Prostate gland (tissue), 2 donors: ENCODE measurements around the gene RPRD1B. TPM values are rescaled to one million over a fixed set of nuclear protein-coding genes. Genes with fewer than 3 reads are reported as not detected.

ENCODE experiments used
- DNase-seq: peaks from one replicate; pipeline ENCODE4 v3.0.0-alpha.2; 2019; ENCODE audit warnings: low spot score
- H3K27ac ChIP-seq, 2 donors: fragments of 200-600 bp; sonication (generic); 2 replicates each; pipeline ENCODE4 v1.5.1; 2017 to 2019
- H3K27me3 ChIP-seq: fragments of 200-600 bp; sonication (generic); replicated peaks from 2 replicates; pipeline ENCODE4 v1.5.1; 2019; ENCODE audit not compliant: insufficient read depth
- H3K36me3 ChIP-seq, 2 donors: fragments of 200-600 bp; sonication (generic); 1 replicate in 1 of 2; 2 replicates in 1 of 2; pipeline versions ENCODE4 v1.5.1 to v1.8.1; 2017 to 2019
- H3K4me1 ChIP-seq: fragments of 200-600 bp; sonication (generic); replicated peaks from 2 replicates; pipeline ENCODE4 v1.5.1; 2019
- H3K4me3 ChIP-seq, 2 donors: fragments of 200-600 bp; sonication (generic); 2 replicates each; pipeline ENCODE4 v1.5.1; 2017 to 2019
- H3K9me3 ChIP-seq: fragments of 200-600 bp; sonication (generic); 2 replicates; pipeline ENCODE4 v1.5.1; 2017
- CTCF ChIP-seq, 4 experiments: fragments of 200-600 bp in 2 of 4; fragments of 450-650 bp in 2 of 4; sonication (generic) in 2 of 4; IDR thresholded peaks; 1 replicate in 3 of 4; 2 replicates in 1 of 4; pipeline ENCODE4 v1.5.1; 2016 to 2019; ENCODE audit warnings: antibody characterized with exemption in 4 of 4, mild to moderate bottlenecking in 2 of 4, moderate library complexity in 2 of 4
- POLR2A ChIP-seq: fragments of 450-650 bp; IDR thresholded peaks from one replicate; pipeline ENCODE4 v1.6.1; 2016; ENCODE audit warnings: antibody characterized with exemption, mild to moderate bottlenecking
- POLR2AphosphoS5 ChIP-seq: sonication (generic); formaldehyde crosslinking; IDR thresholded peaks from one replicate; pipeline ENCODE4 v1.6.1; 2017; ENCODE audit warnings: antibody characterized with exemption
- WGBS: methylation state at CpG from one replicate; pipeline ENCODE4 v1.1.5; 2018; 5-methylcytosine and 5-hydroxymethylcytosine counted together
- intact Hi-C: fragments of 100-400 bp; cut with DNase I; formaldehyde crosslinking; loops from one replicate; pipeline ENCODE4 v1.14.2; 2022
- small RNA-seq, 2 donors: library from RNA; depleted of rRNA; stranded (forward); fragments of <200 nt; gene quantifications; one replicate each; pipeline ENCODE3, GENCODE V24; 2016
- total RNA-seq, 2 donors: library from RNA; depleted of rRNA; stranded (reverse); fragments of >200 nt; gene quantifications; one replicate each; pipeline ENCODE4 v1.1.0, GENCODE V29; 2016

RPRD1B gene
- total RNA-seq, 2 donors from 2014 or later = 21.9 to 27.5 TPM

GRCh38 chr20:38139156-38139912, 105.8 kb downstream of the RPRD1B start:
- Histone ChIP-seq H3K27me3 (no peaks in the 10 kb centered on the region), H3K27ac (no peak overlapping the region), H3K9me3 (no peaks in the 10 kb centered on the region), H3K4me1 (peaks cover 4% of the 10 kb centered on the region), H3K4me3 (no peak overlapping the region), H3K36me3 (no peaks in the 10 kb centered on the region)
- intact Hi-C loops = no loop called here
- no peak for DNase-seq
- 87% methylated on average over 25 of the region's 25 CpGs for WGBS
- TF ChIP-seq CTCF (IDR thresholded peaks at IDR 0.05) (no peak), POLR2A (no peak), POLR2AphosphoS5 (no peak)

GRCh38 chr20:38139977-38140753, 106.6 kb downstream of the RPRD1B start:
- TF ChIP-seq POLR2A (no peak), CTCF (IDR thresholded peaks at IDR 0.05) (no peak), POLR2AphosphoS5 (no peak)
- no peak for DNase-seq
- 76% methylated on average over 12 of the region's 12 CpGs for WGBS

GRCh38 chr20:38141204-38141888, 107.8 kb downstream of the RPRD1B start:
- TF ChIP-seq POLR2A (no peak), POLR2AphosphoS5 (no peak), CTCF (IDR thresholded peaks at IDR 0.05) (no peak)
- Histone ChIP-seq H3K36me3 (no peaks in the 10 kb centered on the region), H3K4me1 (peaks cover 4% of the 10 kb centered on the region), H3K4me3 (no peak overlapping the region), H3K27me3 (no peaks in the 10 kb centered on the region), H3K27ac (no peak overlapping the region), H3K9me3 (no peaks in the 10 kb centered on the region)
- no peak for DNase-seq
- intact Hi-C loops = no loop called here
- 75% methylated on average over 23 of the region's 23 CpGs for WGBS

More at GRCh38 chr20:38139977-38140753, 106.6 kb downstream of the RPRD1B start:
- intact Hi-C loops = no loop called here
- no peaks in the 10 kb centered on the region for H3K36me3 ChIP-seq
- H3K4me1 ChIP-seq = peaks cover 4% of the 10 kb centered on the region
- no peak overlapping the region for H3K27ac ChIP-seq
- no peaks in the 10 kb centered on the region for H3K9me3 ChIP-seq
- no peak overlapping the region for H3K4me3 ChIP-seq
- no peaks in the 10 kb centered on the region for H3K27me3 ChIP-seq

Small RNA genes within 50 kb of the gene (small RNA-seq; reads per million reads assigned to genes)
- gene RN7SL237P = 0 reads per million in 2 donors

Other genes starting within 250 kb of the RPRD1B start
- gene VSTM2L, start 130.6 kb upstream of the RPRD1B start, total RNA-seq = 10 to 100 TPM; 31.3 to 69.5 TPM
- 10 to 100 TPM; 14.8 to 26.2 TPM for gene TTI1, start 290 bp upstream of the RPRD1B start, total RNA-seq
- 100 to 1,000 TPM in 1 of 2 donors, 10 to 100 TPM in 1; 39.6 to 157 TPM for gene TGM2, start 131.5 kb downstream of the RPRD1B start, total RNA-seq
- 10 to 100 TPM in 1 of 2 donors, 1 to 10 TPM in 1; 5.0 to 10.8 TPM for gene KIAA1755, start 227.0 kb downstream of the RPRD1B start, total RNA-seq